ENCODE measurements around the gene PCNT. TPM values are rescaled to one million over a fixed set of nuclear protein-coding genes. Genes with fewer than 3 reads are reported as not detected.

Gene PCNT
- total RNA-seq, 1 experiment from 2014 or later, result 34.0 TPM

DNA sequence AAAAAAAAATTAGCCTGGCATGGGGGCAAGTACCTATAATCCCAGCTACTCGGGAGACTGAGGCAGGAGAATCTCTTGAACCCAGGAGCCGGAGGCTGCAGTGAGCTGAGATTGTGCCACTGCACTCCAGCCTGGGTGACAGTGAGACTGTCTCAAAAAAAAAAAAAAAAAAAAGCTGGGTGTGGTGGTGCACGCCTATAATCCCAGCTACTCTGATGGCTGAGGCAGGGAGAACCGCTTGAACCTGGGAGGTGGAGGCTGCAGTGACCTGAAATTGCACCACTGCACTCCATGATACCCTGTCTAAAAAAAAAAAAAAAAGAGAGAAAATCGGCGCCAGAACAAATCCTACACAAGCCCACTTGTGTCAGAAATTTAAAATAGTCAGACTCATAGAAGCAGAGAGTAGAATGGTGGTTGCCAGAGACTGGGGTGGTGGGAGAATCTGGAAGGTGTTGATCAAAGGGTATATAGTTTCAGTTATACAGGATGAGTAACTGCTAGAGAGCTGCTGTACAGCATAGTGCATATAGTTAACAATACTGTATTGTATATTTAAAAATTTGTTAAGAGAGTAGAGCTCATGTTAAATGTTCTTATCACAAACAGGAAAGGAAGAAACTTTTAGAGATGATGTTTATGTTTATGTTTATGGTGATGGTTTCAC is 144.3 kb downstream of the PCNT start:
- Mint-ChIP-seq H3K4me1 (ENCODE audit: insufficient read depth, unreplicated experiment) (peaks cover 6% of the 10 kb centered on the region), H3K4me3 (ENCODE audit: unreplicated experiment) (no peak overlapping the region), H3K36me3 (ENCODE audit: insufficient read depth, unreplicated experiment) (peaks cover 16% of the 10 kb centered on the region), H3K27ac (ENCODE audit: low read depth, unreplicated experiment) (peak overlapping the region; percentile 84), H3K27me3 (ENCODE audit: insufficient read depth, unreplicated experiment) (no peaks in the 10 kb centered on the region), H3K9me3 (ENCODE audit: unreplicated experiment) (no peaks in the 10 kb centered on the region)
- ChIA-PET CTCF (interaction anchor here (0.6 kb wide), 1 partner anchor 121 kb away, joined by 3 read pairs; no protein-coding TSS in a partner anchor), POLR2A (interaction anchor here (0.8 to 2.1 kb wide), 3 partner anchors 9 to 14 kb away, joined by 3 to 14 read pairs (median 3); no protein-coding TSS in a partner anchor)
- no TSS peak for BruUV-seq (replicated peaks)
- DNase-seq (ENCODE audit: unreplicated experiment), result no peak
- intact Hi-C loops (cut with micrococcal nuclease), result no loop called here
- TF ChIP-seq, protein P1, sequence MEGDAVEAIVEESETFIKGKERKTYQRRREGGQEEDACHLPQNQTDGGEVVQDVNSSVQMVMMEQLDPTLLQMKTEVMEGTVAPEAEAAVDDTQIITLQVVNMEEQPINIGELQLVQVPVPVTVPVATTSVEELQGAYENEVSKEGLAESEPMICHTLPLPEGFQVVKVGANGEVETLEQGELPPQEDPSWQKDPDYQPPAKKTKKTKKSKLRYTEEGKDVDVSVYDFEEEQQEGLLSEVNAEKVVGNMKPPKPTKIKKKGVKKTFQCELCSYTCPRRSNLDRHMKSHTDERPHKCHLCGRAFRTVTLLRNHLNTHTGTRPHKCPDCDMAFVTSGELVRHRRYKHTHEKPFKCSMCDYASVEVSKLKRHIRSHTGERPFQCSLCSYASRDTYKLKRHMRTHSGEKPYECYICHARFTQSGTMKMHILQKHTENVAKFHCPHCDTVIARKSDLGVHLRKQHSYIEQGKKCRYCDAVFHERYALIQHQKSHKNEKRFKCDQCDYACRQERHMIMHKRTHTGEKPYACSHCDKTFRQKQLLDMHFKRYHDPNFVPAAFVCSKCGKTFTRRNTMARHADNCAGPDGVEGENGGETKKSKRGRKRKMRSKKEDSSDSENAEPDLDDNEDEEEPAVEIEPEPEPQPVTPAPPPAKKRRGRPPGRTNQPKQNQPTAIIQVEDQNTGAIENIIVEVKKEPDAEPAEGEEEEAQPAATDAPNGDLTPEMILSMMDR (IDR thresholded peaks at IDR 0.05; ENCODE audit: unreplicated experiment), result no peak

DNA sequence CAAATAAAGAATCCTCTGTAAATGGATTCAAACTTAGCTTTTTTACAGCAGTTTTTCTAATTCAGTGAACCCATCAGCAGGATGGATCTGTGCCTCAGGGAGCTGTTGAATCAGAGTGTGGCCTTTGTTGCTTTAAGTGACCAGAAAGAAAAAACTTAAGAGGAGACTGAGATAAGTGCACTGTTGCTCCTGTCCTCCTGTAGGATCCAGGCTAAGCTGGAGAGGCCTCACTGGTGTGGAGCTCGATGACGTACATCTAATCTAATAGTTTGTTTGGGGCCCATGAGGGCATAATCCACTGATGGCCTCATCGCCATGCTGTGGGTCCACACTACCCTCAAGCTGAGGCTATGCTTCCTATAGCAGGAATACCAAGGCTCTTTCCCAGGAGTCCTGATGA is 145.3 kb downstream of the PCNT start:
- TF ChIP-seq, protein P1 (IDR thresholded peaks at IDR 0.05; ENCODE audit: unreplicated experiment), result no peak
- Mint-ChIP-seq H3K4me3 (ENCODE audit: unreplicated experiment) (no peak overlapping the region), H3K27ac (ENCODE audit: low read depth, unreplicated experiment) (no peak overlapping the region), H3K4me1 (ENCODE audit: insufficient read depth, unreplicated experiment) (peaks cover 6% of the 10 kb centered on the region), H3K9me3 (ENCODE audit: unreplicated experiment) (no peaks in the 10 kb centered on the region), H3K27me3 (ENCODE audit: insufficient read depth, unreplicated experiment) (no peaks in the 10 kb centered on the region), H3K36me3 (ENCODE audit: insufficient read depth, unreplicated experiment) (peaks cover 16% of the 10 kb centered on the region)
- DNase-seq (ENCODE audit: unreplicated experiment), result no peak
- intact Hi-C loops (cut with micrococcal nuclease), result no loop called here
- ChIA-PET CTCF (interaction anchor here (0.6 kb wide), 1 partner anchor 170 kb away, joined by 3 read pairs; no protein-coding TSS in a partner anchor), POLR2A (interaction anchor here (5.4 kb wide), 1 partner anchor 10 kb away, joined by 38 read pairs; the partner anchor contains the start of gene DIP2A)
- no TSS peak for BruUV-seq (replicated peaks)

DNA sequence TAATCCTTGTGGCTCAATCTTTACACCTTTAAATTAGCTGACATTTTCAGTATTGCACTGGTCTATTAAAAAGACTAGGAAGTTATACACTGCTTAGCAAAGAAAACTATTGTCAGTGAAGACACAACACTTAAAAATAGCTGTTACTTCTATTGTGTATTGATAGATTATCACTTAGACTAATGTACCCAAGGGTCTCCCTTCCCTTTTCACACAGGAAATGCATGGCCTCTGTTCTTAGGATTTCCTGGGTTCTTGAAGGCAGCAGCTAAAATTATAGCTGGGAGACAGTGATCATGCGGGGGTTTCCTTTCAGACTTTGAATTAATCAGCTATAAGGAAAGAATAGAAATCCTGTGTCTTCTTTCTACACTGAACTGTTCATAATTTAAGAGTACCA is 147.6 kb downstream of the PCNT start:
- TF ChIP-seq, protein P1 (IDR thresholded peaks at IDR 0.05; ENCODE audit: unreplicated experiment), result no peak
- intact Hi-C loops (cut with micrococcal nuclease), result no loop called here
- Mint-ChIP-seq H3K4me1 (ENCODE audit: insufficient read depth, unreplicated experiment) (peaks cover 11% of the 10 kb centered on the region), H3K9me3 (ENCODE audit: unreplicated experiment) (peaks cover 6% of the 10 kb centered on the region), H3K27me3 (ENCODE audit: insufficient read depth, unreplicated experiment) (no peaks in the 10 kb centered on the region), H3K4me3 (ENCODE audit: unreplicated experiment) (no peak overlapping the region), H3K27ac (ENCODE audit: low read depth, unreplicated experiment) (no peak overlapping the region), H3K36me3 (ENCODE audit: insufficient read depth, unreplicated experiment) (peaks cover 18% of the 10 kb centered on the region)
- CTCF ChIA-PET, result no interaction called here
- no peak for DNase-seq (ENCODE audit: unreplicated experiment)
- BruUV-seq (replicated peaks), result no TSS peak
- POLR2A ChIA-PET, result interaction anchor here (5.4 kb wide), 1 partner anchor 12 kb away, joined by 38 read pairs; the partner anchor contains the start of gene DIP2A

DNA sequence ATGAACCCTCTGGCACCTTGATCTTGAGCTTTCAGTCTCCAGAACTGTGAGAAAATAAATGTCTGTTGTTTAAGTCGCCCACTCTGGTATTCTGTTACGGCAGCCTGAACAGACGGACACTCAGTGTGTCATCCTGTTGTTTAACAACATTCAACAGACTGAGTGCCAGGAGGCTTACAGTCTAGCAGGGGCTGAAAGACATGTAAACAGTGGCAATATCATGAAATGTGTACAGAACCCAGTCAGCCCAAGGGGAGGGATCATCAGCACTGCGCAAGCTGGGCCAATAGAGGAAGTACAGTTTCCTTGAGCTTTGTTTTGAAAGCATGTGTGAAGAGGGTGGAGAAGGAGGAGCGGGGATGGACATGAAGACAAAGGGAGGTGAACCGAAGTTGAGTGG is 148.3 kb downstream of the PCNT start:
- Mint-ChIP-seq H3K4me3 (ENCODE audit: unreplicated experiment) (no peak overlapping the region), H3K27ac (ENCODE audit: low read depth, unreplicated experiment) (no peak overlapping the region), H3K36me3 (ENCODE audit: insufficient read depth, unreplicated experiment) (peaks cover 24% of the 10 kb centered on the region), H3K9me3 (ENCODE audit: unreplicated experiment) (peaks cover 8% of the 10 kb centered on the region), H3K4me1 (ENCODE audit: insufficient read depth, unreplicated experiment) (peaks cover 11% of the 10 kb centered on the region), H3K27me3 (ENCODE audit: insufficient read depth, unreplicated experiment) (no peaks in the 10 kb centered on the region)
- ChIA-PET CTCF (no interaction called here), POLR2A (interaction anchor here (5.4 kb wide), 1 partner anchor 13 kb away, joined by 38 read pairs; the partner anchor contains the start of gene DIP2A)
- TF ChIP-seq, protein P1 (IDR thresholded peaks at IDR 0.05; ENCODE audit: unreplicated experiment), result no peak
- DNase-seq (ENCODE audit: unreplicated experiment), result no peak
- intact Hi-C loops (cut with micrococcal nuclease), result no loop called here
- no TSS peak for BruUV-seq (replicated peaks)

Data from MCF 10A (cell line).